Uterus (tissue), 2 donors: Measurements from ENCODE around the gene ARHGAP10.

Experiments used
- CTCF ChIP-seq, 4 experiments: fragments of 200-600 bp in 2 of 4; fragments of 450-650 bp in 2 of 4; sonication (generic) in 2 of 4; IDR thresholded peaks; one replicate each; pipeline ENCODE4 v1.5.1; 2016 to 2019; ENCODE audit warnings: antibody characterized with exemption in 4 of 4, mild to moderate bottlenecking in 2 of 4, moderate library complexity in 1 of 4
- POLR2A ChIP-seq, 2 donors: fragments of 450-650 bp; IDR thresholded peaks; one replicate each; pipeline ENCODE4 v1.6.1; 2016; ENCODE audit warnings: antibody characterized with exemption in 2 of 2, mild to moderate bottlenecking in 1 of 2, moderate library complexity in 1 of 2

DNA sequence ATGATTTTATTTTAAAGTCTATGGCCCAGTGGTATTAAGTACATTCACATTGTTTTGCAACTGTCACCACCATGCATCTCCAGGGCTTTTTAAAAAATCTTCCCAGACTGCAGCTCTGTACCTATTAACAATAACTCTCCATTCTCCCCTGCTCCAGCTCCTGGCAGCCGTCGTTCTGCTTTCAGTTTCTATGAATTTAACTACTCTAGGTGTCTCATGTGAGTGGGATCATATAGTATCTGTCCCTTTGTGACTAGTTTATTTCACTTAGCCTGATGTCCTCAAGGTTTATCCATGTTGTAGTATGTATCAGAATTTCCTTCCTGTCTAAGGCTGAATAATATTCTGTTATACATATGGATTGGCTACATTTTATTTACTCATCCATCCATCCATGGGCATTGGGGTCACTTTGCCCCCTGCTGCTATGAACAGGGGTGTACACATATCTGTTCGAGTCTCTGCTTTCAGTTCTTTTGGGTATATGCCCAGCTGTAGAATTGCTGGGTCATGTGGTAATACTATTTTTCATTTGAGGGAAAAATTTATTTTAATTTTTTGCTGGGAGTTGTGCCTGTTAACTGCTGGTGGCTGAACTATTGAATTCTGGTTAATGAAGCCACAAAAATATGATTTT, 131.3 kb downstream of the ARHGAP10 start:
- TF ChIP-seq CTCF (IDR thresholded peaks at IDR 0.05): no peak
- TF ChIP-seq POLR2A (IDR thresholded peaks at IDR 0.05): no peak
